Body of pancreas (tissue), 4 donors: ENCODE results near the gene TRIM52. TPM values are rescaled to one million over a fixed set of nuclear protein-coding genes. Genes with fewer than 3 reads are reported as not detected.
"Not testable (repeated sequence)": the region's sequence is repeated elsewhere in the genome, so short reads cannot be mapped to it uniquely, and the experiment has no call there.

ENCODE experiments used
- ATAC-seq: fragments of 150-250 bp; one replicate; pipeline ENCODE4 v1.9.1; 2016
- DNase-seq, 4 donors: peaks; one replicate each; pipeline ENCODE4 v3.0.0-alpha.2; 2019
- H3K27ac ChIP-seq, 4 donors: fragments of 200-600 bp; sonication (generic); 1 replicate in 3 of 4; 2 replicates in 1 of 4; pipeline versions ENCODE4 v1.5.1 to v1.6.1; 2016 to 2019; ENCODE audit warnings: mild to moderate bottlenecking in 1 of 4, mixed read lengths in 1 of 4, moderate library complexity in 1 of 4
- H3K27me3 ChIP-seq, 2 donors: fragments of 200-600 bp; sonication (generic); one replicate each; pipeline ENCODE4 v1.6.0; 2016; ENCODE audit warnings: mild to moderate bottlenecking in 1 of 2
- H3K36me3 ChIP-seq, 2 donors: fragments of 200-600 bp; sonication (generic); replicated peaks in 1 of 2; 2 replicates each; pipeline ENCODE4 v1.5.1; 2016; ENCODE audit warnings: low read depth in 2 of 2; ENCODE audit not compliant: insufficient read depth in 1 of 2
- H3K4me1 ChIP-seq: fragments of 200-600 bp; sonication (generic); one replicate; pipeline ENCODE4 v1.6.0; 2016
- H3K4me3 ChIP-seq, 2 donors: fragments of 200-600 bp; sonication (generic); 1 replicate in 1 of 2; 2 replicates in 1 of 2; pipeline ENCODE4 v1.5.1; 2016 to 2019
- H3K9me3 ChIP-seq, 3 donors: fragments of 200-600 bp; sonication (generic); 1 replicate in 2 of 3; 2 replicates in 1 of 3; pipeline ENCODE4 v1.5.1; 2016
- CTCF ChIP-seq, 7 experiments: fragments of 450-650 bp in 4 of 7; fragments of 200-600 bp in 3 of 7; sonication (generic) in 3 of 7; IDR thresholded peaks; one replicate each; pipeline ENCODE4 v1.5.1; 2016 to 2019; ENCODE audit warnings: antibody characterized with exemption in 7 of 7
- POLR2A ChIP-seq, 3 donors: fragments of 450-650 bp; IDR thresholded peaks; one replicate each; pipeline ENCODE4 v1.6.1; 2016; ENCODE audit warnings: antibody characterized with exemption in 3 of 3, mild to moderate bottlenecking in 2 of 3
- WGBS, 2 donors: methylation state at CpG; one replicate each; pipeline ENCODE4 v1.1.5; 2017; 5-methylcytosine and 5-hydroxymethylcytosine counted together
- intact Hi-C: fragments of 100-400 bp; cut with DNase I; formaldehyde crosslinking; loops from one replicate; pipeline ENCODE4 v1.15.1; 2023
- total RNA-seq, 2 donors: library from RNA; depleted of rRNA; stranded (reverse); fragments of >200 nt; gene quantifications; one replicate each; pipeline ENCODE4 v1.1.0, GENCODE V29; 2016

TRIM52 gene
- total RNA-seq, 2 donors from 2014 or later, result 16.9 to 26.0 TPM

DNA sequence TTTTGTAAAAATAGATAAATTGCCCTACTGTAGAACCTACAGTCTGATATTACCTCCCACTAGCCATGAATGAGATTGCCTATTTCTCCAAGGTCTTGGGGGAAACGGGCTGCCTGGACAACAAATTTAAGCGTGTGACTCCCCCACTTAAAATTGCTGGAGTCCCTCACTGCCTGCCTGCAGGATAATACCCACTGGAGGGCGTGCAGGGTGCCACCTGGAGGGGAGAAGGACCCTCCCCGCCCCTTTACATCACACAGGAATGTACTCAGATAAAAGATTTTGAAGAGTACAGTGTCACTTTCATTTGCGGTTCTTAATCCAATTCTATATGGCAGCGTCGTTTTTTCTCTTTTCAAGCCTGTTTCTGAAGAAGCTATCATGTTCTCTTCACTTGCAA is 49.7 kb downstream of the TRIM52 start:
- TF ChIP-seq CTCF (IDR thresholded peaks at IDR 0.05), result no peak
- no peak for TF ChIP-seq POLR2A (IDR thresholded peaks at IDR 0.05)
- no peak for DNase-seq
- Histone ChIP-seq H3K4me1 (peaks cover 19% of the 10 kb centered on the region), H3K27me3 (no peaks in the 10 kb centered on the region), H3K9me3 (peaks cover 0 to 4% (median 0%) of the 10 kb centered on the region in 3 donors), H3K4me3 (no peak overlapping the region), H3K36me3 (no peaks in the 10 kb centered on the region), H3K27ac (no peak overlapping the region)
- no peak for ATAC-seq
- WGBS, 2 donors, result 60 to 72% methylated on average over 7 of the region's 7 CpGs
- intact Hi-C loops, result no loop called here

DNA sequence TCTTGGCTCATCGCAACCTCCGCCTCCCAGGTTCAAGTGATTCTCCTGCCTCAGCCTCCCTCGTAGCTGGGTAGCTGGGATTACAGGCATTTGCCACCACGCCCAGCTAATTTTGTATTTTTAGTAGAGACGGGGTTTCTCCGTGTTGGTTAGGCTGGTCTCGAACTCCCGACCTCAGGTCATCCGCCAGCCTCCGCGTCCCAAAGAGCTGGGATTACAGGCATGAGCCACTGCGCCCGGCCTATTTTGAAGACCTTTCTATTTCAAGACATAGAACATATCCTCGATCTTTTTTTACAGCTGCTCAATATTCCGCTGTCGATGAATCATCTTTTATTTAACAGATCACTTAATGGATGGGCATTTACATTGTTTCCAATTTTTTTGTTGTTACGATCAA is 50.2 kb downstream of the TRIM52 start:
- ATAC-seq, H3K36me3 ChIP-seq, H3K4me3 ChIP-seq, DNase-seq, H3K27me3 ChIP-seq, intact Hi-C loops, H3K27ac ChIP-seq, H3K9me3 ChIP-seq: not testable (repeated sequence)
- peaks cover 25% of the 10 kb centered on the region for H3K4me1 ChIP-seq
- WGBS, 2 donors, result 83 to 86% methylated on average over 17 of the region's 17 CpGs

- intact Hi-C loops, H3K4me3 ChIP-seq, H3K9me3 ChIP-seq, H3K36me3 ChIP-seq, H3K27me3 ChIP-seq, H3K27ac ChIP-seq, ATAC-seq, DNase-seq: not testable (repeated sequence)
- H3K4me1 ChIP-seq, result peaks cover 30% of the 10 kb centered on the region
- 76 to 80% methylated on average over 11 of the region's 11 CpGs for WGBS, 2 donors
Measured at GRCh38 chr5:181210148-181210547, 50.8 kb downstream of the TRIM52 start.

DNA sequence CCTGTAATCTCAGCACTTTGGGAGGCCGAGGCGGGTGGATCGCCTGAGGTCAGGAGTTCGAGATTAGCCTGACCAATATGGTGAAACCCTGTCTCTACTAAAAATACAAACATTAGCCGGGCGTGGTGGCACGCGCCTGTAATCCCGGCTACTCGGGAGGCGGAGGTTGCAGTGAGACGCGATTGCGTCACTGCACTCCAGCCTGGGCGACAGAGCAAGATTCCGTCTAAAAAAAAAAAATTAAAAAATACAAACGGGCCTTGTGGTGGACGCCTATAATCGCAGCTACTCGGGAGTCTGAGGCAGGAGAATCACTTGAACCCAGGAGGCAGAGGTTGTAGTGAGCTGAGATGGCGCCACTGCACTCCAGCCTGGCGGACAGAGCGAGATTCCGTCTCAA is 51.9 kb downstream of the TRIM52 start:
- intact Hi-C loops, H3K36me3 ChIP-seq, H3K4me3 ChIP-seq, H3K27ac ChIP-seq, DNase-seq, H3K9me3 ChIP-seq, H3K27me3 ChIP-seq, ATAC-seq: not testable (repeated sequence)
- WGBS, 2 donors, result 82 to 88% methylated on average over 24 of the region's 24 CpGs
- H3K4me1 ChIP-seq, result peaks cover 41% of the 10 kb centered on the region

GRCh38 chr5:181207960-181208253 is 53.0 kb downstream of the TRIM52 start:
- Histone ChIP-seq H3K9me3 (peaks cover 0 to 4% (median 0%) of the 10 kb centered on the region in 3 donors), H3K27ac (peak overlapping the region in 2 of 4 donors; percentile 39 to 85), H3K4me3 (no peak overlapping the region), H3K36me3 (no peaks in the 10 kb centered on the region), H3K4me1 (peaks cover 42% of the 10 kb centered on the region), H3K27me3 (no peaks in the 10 kb centered on the region)
- 41 to 44% methylated on average over 3 of the region's 3 CpGs for WGBS, 2 donors
- TF ChIP-seq CTCF (IDR thresholded peaks at IDR 0.05) (no peak), POLR2A (IDR thresholded peaks at IDR 0.05) (no peak)
- ATAC-seq (no peak), DNase-seq (no peak)
- intact Hi-C loops, result no loop called here

DNA sequence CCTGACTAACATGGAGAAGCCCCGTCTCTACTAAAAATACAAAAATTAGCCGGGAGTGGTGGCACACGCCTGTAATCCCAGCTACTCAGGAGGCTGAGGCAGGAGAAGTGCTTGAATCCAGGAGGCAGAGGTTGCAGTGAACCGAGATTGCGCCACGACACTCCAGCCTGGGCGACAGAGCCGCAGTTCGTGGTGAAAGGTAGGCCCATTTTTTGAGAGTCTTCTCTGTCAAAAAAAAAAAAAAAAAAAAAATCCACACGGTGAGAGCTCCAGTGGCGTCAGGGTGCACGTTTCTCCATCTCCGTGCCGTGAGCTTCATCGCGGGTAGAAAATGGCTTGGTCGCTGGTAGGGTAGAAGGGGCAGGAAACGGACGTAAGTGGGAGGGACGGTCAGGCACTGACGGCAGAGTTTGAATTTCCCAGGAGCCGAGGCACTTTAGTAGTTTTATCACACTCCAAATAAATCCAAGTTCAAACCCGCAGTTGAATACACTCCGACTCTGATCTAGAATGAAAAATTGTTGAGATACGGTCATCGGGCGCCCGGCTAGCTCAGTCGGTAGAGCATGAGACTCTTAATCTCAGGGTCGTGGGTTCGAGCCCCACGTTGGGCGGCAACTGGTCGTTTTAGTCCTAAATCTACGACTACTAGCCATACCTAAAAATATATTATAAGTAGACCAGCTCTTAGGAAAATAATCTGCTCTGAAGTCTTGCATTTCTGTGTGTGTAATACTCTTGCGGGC is 53.6 kb downstream of the TRIM52 start:
- DNase-seq (peak; percentile 81 to 89 (median 86)), ATAC-seq (peak; percentile 54)
- TF ChIP-seq CTCF (IDR thresholded peaks at IDR 0.05) (no peak), POLR2A (IDR thresholded peaks at IDR 0.05) (peak in 1 of 3 donors; percentile 25)
- Histone ChIP-seq H3K27ac (peak overlapping the region; percentile 52 to 85 (median 67)), H3K4me1 (peaks cover 42% of the 10 kb centered on the region), H3K36me3 (no peaks in the 10 kb centered on the region), H3K27me3 (no peaks in the 10 kb centered on the region), H3K9me3 (peaks cover 0 to 4% (median 0%) of the 10 kb centered on the region in 3 donors), H3K4me3 (no peak overlapping the region)
- intact Hi-C loops, result no loop called here
- 1 to 2% methylated on average over 35 to 36 of the region's 36 CpGs for WGBS, 2 donors
